Skin of body (tissue), 2 donors: ENCODE results near the gene WFS1. TPM values are rescaled to one million over a fixed set of nuclear protein-coding genes. Genes with fewer than 3 reads are reported as not detected.

Experiments
- DNase-seq: peaks from one replicate; lab custom pipeline; 2025; lab: John Stamatoyannopoulos, UW
- total RNA-seq: library from RNA; depleted of rRNA; stranded (reverse); fragments of >200 nt; gene quantifications from one replicate; pipeline ENCODE4 v1.2.3, GENCODE V29; 2014

WFS1 gene
- total RNA-seq, 1 donor from 2014 or later: 11.3 TPM

- DNase-seq: no peak
Measured at GRCh38 chr4:6259886-6260285, 9.8 kb upstream of the WFS1 start.

GRCh38 chr4:6262176-6262575, 7.5 kb upstream of the WFS1 start:
- DNase-seq: no peak

- no peak for DNase-seq
Measured at GRCh38 chr4:6262847-6263487, 6.7 kb upstream of the WFS1 start.

- no peak for DNase-seq
Measured at GRCh38 chr4:6263526-6264224, 6.0 kb upstream of the WFS1 start.

GRCh38 chr4:6264225-6264540, 5.5 kb upstream of the WFS1 start:
- no peak for DNase-seq

- no peak for DNase-seq
Measured at GRCh38 chr4:6265546-6265945, 4.1 kb upstream of the WFS1 start.

GRCh38 chr4:6267573-6267972, 2.1 kb upstream of the WFS1 start:
- DNase-seq: no peak

GRCh38 chr4:6268650-6269615, 717 bp upstream of the WFS1 start:
- no peak for DNase-seq

GRCh38 chr4:6270636-6271121, 1.0 kb downstream of the WFS1 start:
- DNase-seq: peak; percentile 11

GRCh38 chr4:6271206-6271605, 1.6 kb downstream of the WFS1 start:
- no peak for DNase-seq

- DNase-seq: no peak
Measured at GRCh38 chr4:6271701-6272465, 2.2 kb downstream of the WFS1 start.

- DNase-seq: no peak
Measured at GRCh38 chr4:6272863-6273660, 3.4 kb downstream of the WFS1 start.

- no peak for DNase-seq
Measured at GRCh38 chr4:6273661-6273990, 4.0 kb downstream of the WFS1 start.

GRCh38 chr4:6275351-6275750, 5.7 kb downstream of the WFS1 start:
- DNase-seq: no peak

GRCh38 chr4:6275898-6276806, 6.5 kb downstream of the WFS1 start:
- no peak for DNase-seq

GRCh38 chr4:6277139-6277802, 7.6 kb downstream of the WFS1 start:
- no peak for DNase-seq

- DNase-seq: no peak
Measured at GRCh38 chr4:6277935-6278800, 8.5 kb downstream of the WFS1 start.

- no peak for DNase-seq
Measured at GRCh38 chr4:6278801-6279197, 9.1 kb downstream of the WFS1 start.
